Measurements from ENCODE around the gene RABGAP1L. TPM values are rescaled to one million over a fixed set of nuclear protein-coding genes. Genes with fewer than 3 reads are reported as not detected.
A peak's percentile ranks its signal among the peaks of the same experiment; 100 is the strongest.

Gene RABGAP1L
- total RNA-seq, 3 donors from 2014 or later, result 46.1 to 74.7 (median 59.2) TPM

DNA sequence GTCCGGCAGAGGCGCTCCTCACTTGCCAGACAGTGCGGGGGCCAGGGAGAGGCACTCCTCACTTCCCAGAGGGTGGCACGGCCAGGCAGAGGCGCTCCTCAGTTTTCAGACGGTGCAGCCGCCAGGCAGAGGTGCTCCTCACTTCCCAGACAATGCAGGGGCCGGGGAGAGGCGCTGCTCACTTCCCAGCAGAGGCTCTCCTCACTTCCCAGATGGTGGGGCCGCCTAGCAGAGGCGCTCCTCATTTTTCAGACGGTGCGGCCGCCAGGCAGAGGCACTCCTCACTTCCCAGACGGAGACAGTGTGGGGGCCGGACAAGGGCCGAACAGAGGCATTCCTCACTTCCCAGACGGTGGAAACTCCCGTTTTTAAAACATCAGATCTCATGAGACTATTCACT is 602.0 kb downstream of the RABGAP1L start:
- TF ChIP-seq, protein P1, sequence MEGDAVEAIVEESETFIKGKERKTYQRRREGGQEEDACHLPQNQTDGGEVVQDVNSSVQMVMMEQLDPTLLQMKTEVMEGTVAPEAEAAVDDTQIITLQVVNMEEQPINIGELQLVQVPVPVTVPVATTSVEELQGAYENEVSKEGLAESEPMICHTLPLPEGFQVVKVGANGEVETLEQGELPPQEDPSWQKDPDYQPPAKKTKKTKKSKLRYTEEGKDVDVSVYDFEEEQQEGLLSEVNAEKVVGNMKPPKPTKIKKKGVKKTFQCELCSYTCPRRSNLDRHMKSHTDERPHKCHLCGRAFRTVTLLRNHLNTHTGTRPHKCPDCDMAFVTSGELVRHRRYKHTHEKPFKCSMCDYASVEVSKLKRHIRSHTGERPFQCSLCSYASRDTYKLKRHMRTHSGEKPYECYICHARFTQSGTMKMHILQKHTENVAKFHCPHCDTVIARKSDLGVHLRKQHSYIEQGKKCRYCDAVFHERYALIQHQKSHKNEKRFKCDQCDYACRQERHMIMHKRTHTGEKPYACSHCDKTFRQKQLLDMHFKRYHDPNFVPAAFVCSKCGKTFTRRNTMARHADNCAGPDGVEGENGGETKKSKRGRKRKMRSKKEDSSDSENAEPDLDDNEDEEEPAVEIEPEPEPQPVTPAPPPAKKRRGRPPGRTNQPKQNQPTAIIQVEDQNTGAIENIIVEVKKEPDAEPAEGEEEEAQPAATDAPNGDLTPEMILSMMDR (IDR thresholded peaks at IDR 0.05), result no peak
- no peaks in the 10 kb centered on the region for H3K4me1 ChIP-seq (ENCODE audit: low read depth)
- no peaks in the 10 kb centered on the region for H3K9me3 ChIP-seq
- no peaks in the 10 kb centered on the region for H3K36me3 ChIP-seq (ENCODE audit: low read depth)
- intact Hi-C loops (cut with DNase I, micrococcal nuclease), result no loop called here
- no peak overlapping the region for H3K4me3 ChIP-seq
- DNase-seq, result peak in 1 of 3 donors; percentile 44
- ATAC-seq, result no peak

DNA sequence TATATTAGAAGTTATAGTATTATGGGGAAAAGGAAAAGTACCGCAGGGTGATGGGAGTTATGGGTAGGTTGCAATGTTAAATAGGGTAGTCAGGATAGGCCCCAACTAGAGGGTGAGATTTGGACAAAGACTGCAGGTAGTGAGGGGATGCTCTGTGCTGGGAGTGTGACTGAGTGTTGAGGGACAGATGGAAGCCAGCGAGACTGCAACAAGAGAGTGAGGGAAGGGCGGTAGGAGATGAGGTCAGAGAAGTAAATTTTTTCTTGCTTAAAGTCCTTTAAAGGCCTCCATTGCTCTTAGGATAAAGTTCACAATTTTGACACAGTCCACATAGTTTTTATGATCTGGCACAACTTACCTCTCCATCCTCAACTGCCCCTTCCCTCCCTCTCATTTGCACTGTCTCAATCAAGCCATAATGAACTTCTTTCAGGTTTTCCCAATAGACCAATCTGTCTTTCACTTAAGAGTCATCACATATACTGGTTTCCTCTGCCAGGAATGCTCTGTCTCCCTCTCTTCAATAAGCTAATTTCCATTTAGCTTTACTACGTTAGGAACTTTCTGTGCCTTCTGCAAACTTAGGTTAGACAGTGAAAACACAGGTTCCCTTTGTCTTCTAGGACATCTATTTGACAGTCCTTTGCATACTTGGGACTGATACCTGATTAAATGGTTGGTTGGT is 602.7 kb downstream of the RABGAP1L start:
- DNase-seq (no peak), ATAC-seq (no peak)
- no peak overlapping the region for H3K4me3 ChIP-seq
- no peaks in the 10 kb centered on the region for H3K36me3 ChIP-seq (ENCODE audit: low read depth)
- TF ChIP-seq, protein P1 (IDR thresholded peaks at IDR 0.05), result no peak
- H3K9me3 ChIP-seq, result no peaks in the 10 kb centered on the region
- intact Hi-C loops (cut with DNase I, micrococcal nuclease), result no loop called here
- H3K4me1 ChIP-seq (ENCODE audit: low read depth), result no peaks in the 10 kb centered on the region

DNA sequence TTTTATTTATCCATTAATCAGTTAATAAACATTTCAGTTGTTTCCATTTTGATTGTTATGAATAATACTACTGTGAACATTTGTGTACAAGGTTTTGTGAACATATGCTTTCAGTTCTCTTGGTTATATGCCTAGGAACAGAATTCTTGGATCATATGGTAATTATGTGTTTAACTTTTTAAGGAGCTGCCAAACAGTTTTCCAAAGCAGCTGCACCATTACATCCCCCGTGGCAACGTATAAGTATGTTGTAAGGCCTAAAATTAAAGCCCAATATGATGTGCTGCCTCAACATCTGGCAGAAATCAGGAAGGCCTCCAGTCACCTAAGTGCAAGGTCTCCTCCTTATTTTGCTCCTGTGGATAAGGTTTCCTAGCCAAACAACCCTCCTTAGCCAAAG is 604.9 kb downstream of the RABGAP1L start:
- TF ChIP-seq, protein P1 (IDR thresholded peaks at IDR 0.05), result no peak
- Histone ChIP-seq H3K9me3 (no peaks in the 10 kb centered on the region), H3K4me1 (ENCODE audit: low read depth) (peaks cover 4% of the 10 kb centered on the region), H3K36me3 (ENCODE audit: low read depth) (no peaks in the 10 kb centered on the region), H3K4me3 (no peak overlapping the region)
- DNase-seq, result no peak
- intact Hi-C loops (cut with DNase I, micrococcal nuclease), result no loop called here
- ATAC-seq, result no peak

DNA sequence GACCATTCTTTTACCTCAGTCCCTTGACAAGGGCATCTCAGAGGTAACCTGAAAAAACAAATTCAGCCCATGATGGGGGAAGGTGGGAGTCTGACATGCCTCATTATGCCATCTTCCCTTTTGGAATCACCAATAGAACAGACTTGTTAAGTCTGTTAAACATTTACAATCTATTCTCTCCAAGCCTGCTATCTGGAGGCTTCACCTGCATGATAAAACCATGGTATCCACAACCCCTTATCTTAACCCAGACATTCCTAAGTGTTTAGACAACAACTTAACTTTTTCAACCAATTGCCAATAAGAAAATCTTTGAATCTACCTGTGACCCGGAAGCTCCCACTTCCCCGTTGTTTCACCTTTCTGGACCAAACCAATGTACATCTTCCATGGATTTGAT is 607.4 kb downstream of the RABGAP1L start:
- peaks cover 4% of the 10 kb centered on the region for H3K4me1 ChIP-seq (ENCODE audit: low read depth)
- TF ChIP-seq, protein P1 (IDR thresholded peaks at IDR 0.05), result no peak
- no peak overlapping the region for H3K4me3 ChIP-seq
- DNase-seq (no peak), ATAC-seq (no peak)
- intact Hi-C loops (cut with DNase I, micrococcal nuclease), result no loop called here
- no peaks in the 10 kb centered on the region for H3K36me3 ChIP-seq (ENCODE audit: low read depth)
- H3K9me3 ChIP-seq, result no peaks in the 10 kb centered on the region

DNA sequence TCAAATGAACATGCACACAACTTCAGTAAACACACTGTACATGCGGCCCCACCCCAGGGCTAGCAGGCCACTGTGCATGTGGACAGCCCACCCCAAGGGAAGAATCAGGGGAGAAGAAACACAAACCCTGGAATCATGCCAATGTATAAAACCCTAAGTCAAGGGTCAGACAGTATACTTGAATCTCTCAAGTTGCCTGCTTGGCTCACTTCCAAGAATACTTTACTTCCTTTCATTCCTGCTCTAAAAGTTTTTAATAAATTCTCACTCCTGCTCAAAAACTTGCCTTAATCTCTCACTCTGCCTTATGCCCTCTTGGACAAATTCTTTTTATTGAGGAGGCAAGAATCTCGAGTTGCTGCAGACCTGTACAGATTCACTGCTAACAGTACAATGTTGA is 609.2 kb downstream of the RABGAP1L start:
- Histone ChIP-seq H3K9me3 (no peaks in the 10 kb centered on the region), H3K4me3 (no peak overlapping the region), H3K4me1 (ENCODE audit: low read depth) (peaks cover 4% of the 10 kb centered on the region), H3K36me3 (ENCODE audit: low read depth) (no peaks in the 10 kb centered on the region)
- DNase-seq (no peak), ATAC-seq (no peak)
- intact Hi-C loops (cut with DNase I, micrococcal nuclease), result no loop called here
- TF ChIP-seq, protein P1 (IDR thresholded peaks at IDR 0.05), result no peak

DNA sequence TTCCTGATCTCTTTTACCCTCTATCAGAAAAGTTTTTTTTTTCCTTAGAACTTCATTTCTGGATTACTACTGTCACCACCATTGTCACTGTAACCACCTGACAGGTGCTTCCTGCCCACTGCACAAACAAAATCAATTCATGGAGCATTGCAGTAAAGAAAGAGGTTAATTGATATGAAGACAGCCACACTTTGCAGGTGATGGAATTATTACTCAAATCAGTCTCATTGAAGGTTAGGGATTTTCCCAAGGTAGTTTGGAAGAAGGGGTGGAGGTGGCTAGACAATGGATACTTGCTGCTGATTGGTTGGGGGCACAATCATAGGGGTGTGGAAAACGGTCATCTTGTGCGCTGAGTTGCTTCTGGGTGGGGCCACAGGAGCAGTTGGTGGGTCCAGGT is 609.6 kb downstream of the RABGAP1L start:
- intact Hi-C loops (cut with DNase I, micrococcal nuclease), result no loop called here
- ATAC-seq, result no peak
- TF ChIP-seq, protein P1 (IDR thresholded peaks at IDR 0.05), result no peak
- Histone ChIP-seq H3K9me3 (no peaks in the 10 kb centered on the region), H3K4me1 (ENCODE audit: low read depth) (peaks cover 4% of the 10 kb centered on the region), H3K36me3 (ENCODE audit: low read depth) (no peaks in the 10 kb centered on the region), H3K4me3 (no peak overlapping the region)
- DNase-seq, result no peak

All from mucosa of descending colon (tissue), 3 donors.